ENCODE results near the gene MMP8. TPM values are rescaled to one million over a fixed set of nuclear protein-coding genes. Genes with fewer than 3 reads are reported as not detected.

Gene MMP8
- polyA plus RNA-seq, 1 donor (not counting 4 experiments of a cell fraction or from before 2014, with no cell fraction given) = 0.09 TPM

- H3K27me3 ChIP-seq (ENCODE audit: control insufficient read depth, extremely low read depth, insufficient read depth, low read length) = no peaks in the 10 kb centered on the region
- H3K27ac ChIP-seq (ENCODE audit: control insufficient read depth, insufficient read depth, low read length) = no peak overlapping the region
- H3K4me3 ChIP-seq (ENCODE audit: control insufficient read depth in 2 of 3, extremely low read depth in 1 of 3, insufficient read depth in 2 of 3, low read depth in 1 of 3, low read length in 3 of 3) = no peak overlapping the region
- no peak overlapping the region for H3K4me2 ChIP-seq (ENCODE audit: control insufficient read depth, extremely low read depth, insufficient read depth, low read depth, low read length)
- no peaks in the 10 kb centered on the region for H3K79me2 ChIP-seq (ENCODE audit: control insufficient read depth, insufficient read depth, low read length)
- H3K9me3 ChIP-seq (ENCODE audit: control insufficient read depth, low read depth, low read length) = no peaks in the 10 kb centered on the region
- no peaks in the 10 kb centered on the region for H4K20me1 ChIP-seq (ENCODE audit: control insufficient read depth, extremely low read depth, insufficient read depth, low read length)
- TF ChIP-seq CTCF (optimal IDR thresholded peaks at IDR 0.05 in 1 of 3, IDR thresholded peaks at IDR 0.05 in 1 of 3, conservative IDR thresholded peaks at IDR 0.05 in 1 of 3; ENCODE audit: extremely low read depth in 1 of 3, insufficient read depth in 2 of 3, low read length in 3 of 3) (no peak), EZH2 (IDR thresholded peaks at IDR 0.05; ENCODE audit: low read length) (no peak)
- DNase-seq (ENCODE audit: low read depth, low spot score) (no peak), FAIRE-seq (no peak)
- no peak overlapping the region for H2AFZ ChIP-seq (ENCODE audit: control insufficient read depth, low read length)
- dilution Hi-C loops (cut with MboI; ENCODE audit: extremely low pct_ligation_motif_present, low sequenced_read_pairs) = no loop called here
- H3K4me1 ChIP-seq (ENCODE audit: control insufficient read depth, extremely low read depth, insufficient read depth, low read length) = peaks cover 4% of the 10 kb centered on the region
- no peak overlapping the region for H3K9ac ChIP-seq (ENCODE audit: control insufficient read depth, extremely low read depth, insufficient read depth, low read length)
- H3K9me1 ChIP-seq (ENCODE audit: control insufficient read depth, extremely low read depth, insufficient read depth, low read length) = no peaks in the 10 kb centered on the region
- H3K36me3 ChIP-seq (ENCODE audit: control insufficient read depth in 2 of 2, extremely low read depth in 1 of 2, insufficient read depth in 2 of 2, low read length in 2 of 2) = no peaks in the 10 kb centered on the region
Measured at GRCh38 chr11:102771351-102771750, 46.6 kb upstream of the MMP8 start.

- DNase-seq (ENCODE audit: low read depth, low spot score) = no peak
- no peak overlapping the region for H3K4me2 ChIP-seq (ENCODE audit: control insufficient read depth, extremely low read depth, insufficient read depth, low read depth, low read length)
- dilution Hi-C loops (cut with MboI; ENCODE audit: extremely low pct_ligation_motif_present, low sequenced_read_pairs) = no loop called here
Measured at GRCh38 chr11:102770191-102770590, 45.4 kb upstream of the MMP8 start.

More at GRCh38 chr11:102770191-102770590, 45.4 kb upstream of the MMP8 start:
- TF ChIP-seq EZH2 (IDR thresholded peaks at IDR 0.05; ENCODE audit: low read length) = no peak
- no peak for TF ChIP-seq CTCF (optimal IDR thresholded peaks at IDR 0.05 in 1 of 3, IDR thresholded peaks at IDR 0.05 in 1 of 3, conservative IDR thresholded peaks at IDR 0.05 in 1 of 3; ENCODE audit: extremely low read depth in 1 of 3, insufficient read depth in 2 of 3, low read length in 3 of 3)
- Histone ChIP-seq H3K4me3 (ENCODE audit: control insufficient read depth in 2 of 3, extremely low read depth in 1 of 3, insufficient read depth in 2 of 3, low read depth in 1 of 3, low read length in 3 of 3) (no peak overlapping the region), H3K36me3 (ENCODE audit: control insufficient read depth in 2 of 2, extremely low read depth in 1 of 2, insufficient read depth in 2 of 2, low read length in 2 of 2) (no peaks in the 10 kb centered on the region), H3K27me3 (ENCODE audit: control insufficient read depth, extremely low read depth, insufficient read depth, low read length) (no peaks in the 10 kb centered on the region), H3K4me1 (ENCODE audit: control insufficient read depth, extremely low read depth, insufficient read depth, low read length) (peaks cover 4% of the 10 kb centered on the region), H4K20me1 (ENCODE audit: control insufficient read depth, extremely low read depth, insufficient read depth, low read length) (no peaks in the 10 kb centered on the region), H2AFZ (ENCODE audit: control insufficient read depth, low read length) (no peak overlapping the region), H3K9me1 (ENCODE audit: control insufficient read depth, extremely low read depth, insufficient read depth, low read length) (no peaks in the 10 kb centered on the region), H3K9ac (ENCODE audit: control insufficient read depth, extremely low read depth, insufficient read depth, low read length) (no peak overlapping the region), H3K9me3 (ENCODE audit: control insufficient read depth, low read depth, low read length) (no peaks in the 10 kb centered on the region), H3K27ac (ENCODE audit: control insufficient read depth, insufficient read depth, low read length) (no peak overlapping the region), H3K79me2 (ENCODE audit: control insufficient read depth, insufficient read depth, low read length) (no peaks in the 10 kb centered on the region)
- FAIRE-seq = no peak
